GM19043 (cell line): ENCODE data around the gene ACTR10.

ENCODE experiments used
- ATAC-seq: cut with Tn5 transposase; IDR thresholded peaks from one replicate; pipeline ENCODE4 v1.9.1; 2021; ENCODE audit warnings: low read depth; ENCODE audit not compliant: unreplicated experiment

The ACTR10 gene

GRCh38 chr14:58199726-58200479 lies at the start of gene ACTR10:
ACTR10 (plus strand) TSS chr14:58200149; CDS start chr14:58200218, 69 bp downstream.
- ATAC-seq = peak; percentile 91

DNA sequence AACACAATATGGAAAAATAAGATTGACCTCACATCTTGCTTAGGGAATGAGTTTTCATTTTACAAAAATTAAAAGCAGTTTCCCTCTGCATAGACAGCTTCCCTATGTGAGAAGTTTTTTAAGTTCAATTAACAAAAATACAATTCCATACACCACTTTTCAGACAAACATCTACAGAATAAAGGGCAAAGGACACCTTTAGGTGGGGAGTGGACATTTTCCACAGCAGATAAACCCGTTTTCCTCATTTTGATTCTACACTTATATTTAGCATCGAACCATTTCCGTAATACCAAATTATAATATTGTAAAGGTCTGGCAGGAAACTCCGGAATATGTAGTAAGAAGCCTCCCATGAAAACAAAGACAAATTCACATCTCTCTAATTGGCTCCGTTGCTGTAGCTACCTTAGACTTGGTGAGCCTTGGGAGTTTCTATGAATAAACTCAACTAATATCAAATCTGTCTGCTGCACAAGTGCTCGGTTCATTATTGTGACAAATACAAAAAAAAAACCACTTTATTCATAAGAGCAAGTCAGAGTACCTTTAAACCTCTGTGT lies 49.6 kb upstream of the ACTR10 start:
- ATAC-seq = no peak

- peak; percentile 27 for ATAC-seq
Observed at GRCh38 chr14:58151133-58152013, 48.6 kb upstream of the ACTR10 start.

GRCh38 chr14:58152014-58152857 lies 47.7 kb upstream of the ACTR10 start, which contains the start of gene ARMH4:
ARMH4 (minus strand) TSS chr14:58152213; CDS start chr14:58139358, 12,855 bp downstream.
- peak; percentile 94 for ATAC-seq

DNA sequence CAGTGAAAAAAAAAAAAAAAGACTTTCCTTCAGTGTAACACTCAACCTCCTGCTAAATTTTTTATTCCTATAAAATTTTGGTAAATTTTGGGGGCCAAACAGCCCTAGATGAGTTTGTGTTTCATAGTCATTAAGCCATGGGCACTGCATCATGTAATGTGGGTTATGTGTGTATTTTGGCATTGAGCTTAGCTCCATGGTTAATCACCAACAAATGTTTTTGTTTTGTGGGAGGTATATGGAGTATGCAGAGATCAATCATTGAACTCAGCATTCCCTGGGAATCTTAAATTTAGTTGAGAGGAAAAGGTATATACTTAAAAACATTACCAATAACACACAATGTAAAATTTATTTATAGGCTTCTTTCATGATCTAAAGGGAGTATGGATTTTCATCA lies 39.4 kb upstream of the ACTR10 start:
- no peak for ATAC-seq

GRCh38 chr14:58166005-58166983 lies 33.7 kb upstream of the ACTR10 start:
- peak; percentile 46 for ATAC-seq

DNA sequence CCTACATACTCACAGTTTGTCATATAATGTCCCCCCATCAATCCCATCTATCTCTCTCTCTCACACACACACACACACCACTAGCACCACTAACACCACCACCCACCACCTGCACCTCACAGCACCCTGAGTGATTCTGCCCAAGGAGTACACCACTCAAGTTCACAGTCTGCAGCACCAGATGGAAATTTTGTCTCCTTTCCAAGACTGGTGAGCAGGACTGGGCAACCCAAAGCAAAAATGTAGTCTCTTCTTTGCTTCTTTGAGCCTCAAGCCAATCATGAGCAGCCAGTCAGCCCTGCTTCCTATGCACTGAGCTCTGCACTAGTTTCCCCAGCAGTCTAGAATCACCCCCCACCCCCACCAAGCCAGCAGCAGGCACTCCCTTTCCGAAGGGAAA lies 32.9 kb upstream of the ACTR10 start:
- no peak for ATAC-seq

- no peak for ATAC-seq
Observed at GRCh38 chr14:58167891-58168290, 32.1 kb upstream of the ACTR10 start.

GRCh38 chr14:58171090-58171489 lies 28.9 kb upstream of the ACTR10 start:
- ATAC-seq = peak; percentile 85

GRCh38 chr14:58177125-58177524 lies 22.8 kb upstream of the ACTR10 start:
- ATAC-seq = no peak

- no peak for ATAC-seq
Observed at GRCh38 chr14:58189176-58189575, 10.8 kb upstream of the ACTR10 start.

DNA sequence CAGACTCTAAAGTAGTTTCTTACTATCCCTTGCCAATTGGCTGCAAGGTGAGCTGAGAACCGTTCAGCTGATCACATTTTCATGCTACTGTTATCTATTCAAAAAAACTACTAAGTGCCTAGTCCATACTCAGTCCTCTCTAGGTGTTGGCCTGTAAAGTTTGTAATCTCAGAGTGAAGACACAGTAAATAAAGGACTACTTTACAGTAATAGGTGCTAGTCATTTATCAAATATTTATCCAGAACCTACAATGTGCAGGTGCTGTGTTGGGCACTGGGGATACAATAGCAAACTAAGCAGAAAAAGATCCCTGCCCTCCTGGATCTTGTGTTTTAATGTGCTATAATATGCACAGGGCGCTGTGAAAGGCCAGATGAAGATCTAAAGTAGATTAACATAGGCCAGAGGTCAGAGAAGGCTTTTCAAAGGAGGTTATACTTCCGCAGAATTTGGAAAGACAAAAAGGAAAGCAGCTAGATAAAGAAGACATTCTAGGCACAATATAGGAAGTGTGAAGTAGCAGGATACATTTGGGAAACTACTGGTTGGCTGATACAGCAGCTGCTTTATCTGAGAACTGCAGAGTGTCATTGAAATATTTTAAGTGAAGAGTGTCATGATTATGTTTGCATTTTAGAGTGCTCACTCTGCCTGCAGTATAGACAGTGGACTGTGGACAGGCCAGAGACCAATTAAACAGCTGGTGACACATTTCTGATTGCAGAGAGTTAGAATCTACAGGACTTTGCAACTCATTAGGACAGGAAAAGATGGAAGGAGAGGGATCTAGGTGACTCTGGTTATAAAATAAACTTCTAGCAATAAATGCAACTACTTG lies 8.0 kb upstream of the ACTR10 start:
- ATAC-seq = no peak

DNA sequence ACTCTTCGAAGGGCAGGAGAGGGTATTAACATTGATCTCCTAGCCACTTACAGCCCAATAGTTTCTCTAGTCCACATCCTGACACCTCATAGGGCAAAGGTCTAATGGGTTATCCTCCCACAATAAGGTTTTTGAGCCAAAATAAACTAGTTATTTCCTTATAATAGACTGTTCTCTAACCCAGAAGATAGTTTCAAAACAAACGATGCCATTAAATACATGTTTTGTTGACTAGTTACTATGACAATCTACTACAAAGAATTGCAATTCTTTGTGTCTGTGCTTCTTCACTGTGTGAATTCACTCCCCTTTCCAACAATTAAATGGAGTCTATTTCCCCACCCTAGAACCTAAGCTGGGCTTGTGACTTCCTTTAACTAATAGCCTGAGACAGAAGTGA lies 6.4 kb upstream of the ACTR10 start:
- no peak for ATAC-seq

DNA sequence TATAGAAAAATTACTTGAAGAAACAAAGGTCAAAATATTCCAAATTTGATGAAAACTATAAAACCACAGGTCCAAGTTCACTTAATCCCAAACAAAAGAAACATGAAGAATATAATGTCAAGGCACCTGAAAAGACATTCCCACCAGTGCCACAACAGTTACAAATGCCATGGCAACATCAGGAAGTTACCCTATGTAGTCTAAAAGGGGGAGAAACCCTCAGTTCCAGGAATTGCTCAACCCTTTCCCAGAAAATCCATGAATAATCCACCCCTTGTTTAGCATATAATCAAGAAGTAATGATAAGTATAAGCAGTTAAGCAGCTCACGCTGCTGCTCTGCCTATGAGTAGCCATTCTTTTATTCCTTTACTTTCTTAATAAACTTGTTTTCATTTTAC lies 3.8 kb upstream of the ACTR10 start:
- ATAC-seq = no peak

DNA sequence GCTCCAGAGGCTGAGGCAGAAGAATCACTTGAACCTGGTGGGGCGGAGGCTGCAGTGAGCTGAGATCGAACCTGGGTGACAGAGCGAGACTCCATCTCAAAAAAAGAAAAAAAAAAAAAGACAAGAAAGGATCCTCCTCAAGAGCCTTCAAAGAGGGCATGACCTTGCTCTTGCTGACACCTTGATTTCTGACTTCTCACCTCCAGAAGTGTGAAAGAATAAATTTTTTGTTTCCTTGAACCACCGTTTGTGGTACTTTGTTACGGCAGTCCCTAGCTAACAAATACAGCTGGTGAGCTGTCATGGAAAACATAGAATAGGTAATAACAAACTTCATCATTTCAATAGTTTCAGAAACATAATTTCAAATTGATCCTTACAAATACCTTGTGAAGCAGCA lies 1.9 kb upstream of the ACTR10 start:
- no peak for ATAC-seq

- ATAC-seq = peak; percentile 2
Observed at GRCh38 chr14:58200480-58200841, 512 bp downstream of the ACTR10 start.

DNA sequence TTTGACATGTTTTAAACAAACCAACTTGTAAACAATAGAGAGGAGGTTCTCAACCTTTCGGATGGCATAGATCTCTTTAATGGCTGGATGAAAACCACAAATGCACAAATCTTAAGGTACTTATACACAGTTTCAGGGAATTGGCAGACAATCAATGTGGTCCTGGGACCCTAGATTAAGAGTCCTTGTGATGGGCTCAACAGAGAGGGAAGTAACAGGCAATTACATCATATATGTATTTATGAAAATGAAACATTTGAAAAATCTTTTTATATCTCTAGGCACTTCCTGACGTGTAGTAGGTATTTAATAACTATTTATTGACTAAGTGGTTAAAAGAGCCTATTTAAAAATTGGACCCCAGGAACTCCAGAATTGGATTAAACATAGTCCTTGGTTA lies 897 bp downstream of the ACTR10 start:
- no peak for ATAC-seq

DNA sequence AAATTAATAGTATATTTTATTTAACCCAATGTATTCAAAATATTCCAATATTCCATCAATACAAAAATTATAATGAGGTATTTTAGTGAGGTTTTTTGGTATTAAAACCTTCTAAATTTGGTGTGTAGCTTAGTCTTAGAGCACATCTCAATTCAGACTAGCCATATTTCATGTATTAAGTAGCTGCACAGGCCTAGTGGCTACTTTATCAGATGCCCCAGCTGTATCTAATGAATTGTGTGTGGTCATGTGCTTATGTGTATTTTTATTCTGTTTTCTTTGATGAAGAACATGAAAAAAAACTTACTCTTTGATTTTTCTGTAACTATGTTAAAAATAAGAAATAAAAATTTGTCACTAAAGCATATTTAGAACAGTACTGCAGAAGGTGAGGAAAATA lies 13.2 kb downstream of the ACTR10 start:
- no peak for ATAC-seq
